Left ventricle myocardium superior (tissue), 1 donor: ENCODE measurements around the gene AK4. TPM values are rescaled to one million over a fixed set of nuclear protein-coding genes. Genes with fewer than 3 reads are reported as not detected.

Source experiments
- ATAC-seq: fragments of 200-7000 bp; cut with Tn5 transposase; one replicate; pipeline ENCODE4 v1.9.1; 2020; ENCODE audit warnings: mild to moderate bottlenecking, moderate library complexity
- DNase-seq: peaks from one replicate; pipeline ENCODE4 v3.0.0-alpha.2; 2020
- intact Hi-C: fragments of 100-400 bp; cut with micrococcal nuclease; formaldehyde crosslinking; loops from one replicate; pipeline ENCODE4 v1.11.0; 2022
- total RNA-seq: library from RNA; stranded (reverse); fragmentation: NEBNext Ultra II Directional; extraction: Animal tissue kit (Norgen Biotek cat#: 25700); gene quantifications from one replicate; pipeline ENCODE4 v1.2.1, GENCODE V29; 2021
- donor health status: DM: no; HTN: yes; CAD: no; lungs with severe emphysema.

Gene AK4
- total RNA-seq, 1 donor from 2014 or later = 163 TPM

DNA sequence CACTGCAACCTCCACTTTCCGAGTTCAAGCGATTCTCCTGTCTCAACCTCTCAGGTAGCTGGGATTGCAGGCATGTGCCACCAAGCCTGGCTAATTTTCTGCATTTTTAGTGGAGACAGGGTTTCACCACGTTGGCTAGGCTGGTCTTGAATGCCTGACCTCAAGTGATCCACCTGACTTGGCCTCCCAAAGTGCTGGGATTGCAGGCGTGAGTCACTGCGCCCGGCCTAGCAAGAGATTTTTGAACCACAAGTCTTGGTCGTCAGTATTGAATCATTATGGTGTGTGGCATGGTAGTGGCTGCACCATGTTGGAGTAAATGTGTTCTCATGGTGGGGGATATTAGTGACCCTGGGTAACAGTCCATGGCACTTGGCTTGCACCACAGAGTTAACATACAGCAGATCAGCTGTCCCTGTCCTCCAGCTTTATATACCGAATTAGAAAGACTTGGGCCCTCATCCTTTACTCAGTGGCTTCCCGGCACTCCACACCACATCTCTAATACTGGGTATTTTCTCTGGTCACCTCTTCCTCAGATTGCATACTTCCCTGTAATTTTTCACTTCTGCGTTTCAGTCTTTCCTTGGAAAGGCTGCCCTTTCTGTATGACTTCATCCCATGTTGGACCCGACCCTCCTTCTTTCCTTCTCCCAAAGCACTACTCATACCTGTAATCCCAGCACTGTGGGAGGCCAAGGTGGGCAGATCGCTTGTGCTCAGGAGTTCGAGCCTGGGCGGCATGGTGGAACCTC is 25.1 kb downstream of the AK4 start:
- peak; percentile 20 for DNase-seq
- intact Hi-C loops = no loop called here
- no peak for ATAC-seq

DNA sequence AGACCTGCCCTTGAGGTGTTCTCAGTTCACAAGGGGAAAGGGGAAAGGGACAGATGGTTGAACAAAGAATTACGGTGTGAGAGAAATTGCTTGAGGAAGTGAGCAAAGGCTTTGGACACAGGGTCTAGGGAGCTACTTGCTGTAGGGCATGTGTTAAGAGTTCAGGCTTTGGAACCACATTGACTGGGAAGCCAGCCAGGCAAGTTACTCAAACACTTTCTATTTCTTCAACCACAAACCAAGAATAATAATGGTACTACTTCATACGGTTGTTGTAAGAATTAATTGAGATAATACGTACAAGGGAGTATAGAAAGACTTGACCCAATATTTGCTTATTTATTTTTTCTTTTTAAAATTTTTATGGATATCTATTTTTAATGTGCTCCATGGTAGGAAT is 26.6 kb downstream of the AK4 start:
- peak; percentile 58 for ATAC-seq
- DNase-seq = peak; percentile 61
- intact Hi-C loops = no loop called here

DNA sequence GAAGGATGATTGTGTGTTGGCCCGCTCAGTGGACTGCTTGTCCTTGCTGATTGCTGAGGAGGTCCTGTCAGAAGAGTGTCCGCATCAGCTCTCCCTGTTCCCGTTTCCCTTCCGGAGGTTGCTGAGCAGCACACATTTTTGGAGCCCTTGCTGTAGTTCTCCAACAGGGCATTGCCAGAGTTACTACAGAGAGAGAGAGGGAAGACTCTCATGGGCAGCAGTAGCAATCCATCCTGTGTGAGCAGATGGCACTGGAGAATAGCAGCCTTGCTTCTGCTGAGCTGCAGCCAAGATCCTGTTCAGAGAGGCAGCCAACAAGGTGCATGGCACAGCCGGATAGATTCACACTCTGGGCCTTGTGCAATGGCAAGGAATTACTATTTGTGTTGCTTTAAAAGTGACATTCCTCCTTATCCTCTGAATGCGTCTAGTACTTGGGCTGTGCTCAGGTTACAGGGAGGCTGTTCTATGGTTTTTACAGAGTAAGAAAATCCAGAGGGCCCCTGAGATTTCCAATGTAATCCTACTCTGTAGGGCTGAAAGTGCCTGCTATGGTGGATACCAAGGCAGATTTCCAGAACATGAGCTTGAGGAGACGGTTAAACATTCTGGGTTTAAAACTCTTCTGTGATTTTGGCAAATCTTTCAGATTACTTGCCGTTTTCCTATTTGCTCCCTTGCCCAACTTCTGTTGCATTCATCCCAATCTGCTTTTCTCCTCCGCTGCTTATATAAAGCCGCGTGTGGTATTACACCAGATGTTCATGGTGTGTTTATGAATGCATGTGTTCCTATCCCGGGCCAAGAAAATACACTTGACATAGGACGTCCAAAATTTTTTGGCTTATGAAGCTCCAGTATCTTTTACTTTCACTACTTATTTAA is 27.4 kb downstream of the AK4 start:
- ATAC-seq = peak; percentile 88
- intact Hi-C loops = no loop called here
- peak; percentile 67 for DNase-seq

GRCh38 chr1:65176056-65176450 is 28.1 kb downstream of the AK4 start:
- intact Hi-C loops = no loop called here
- peak; percentile 16 for DNase-seq
- peak; percentile 78 for ATAC-seq

DNA sequence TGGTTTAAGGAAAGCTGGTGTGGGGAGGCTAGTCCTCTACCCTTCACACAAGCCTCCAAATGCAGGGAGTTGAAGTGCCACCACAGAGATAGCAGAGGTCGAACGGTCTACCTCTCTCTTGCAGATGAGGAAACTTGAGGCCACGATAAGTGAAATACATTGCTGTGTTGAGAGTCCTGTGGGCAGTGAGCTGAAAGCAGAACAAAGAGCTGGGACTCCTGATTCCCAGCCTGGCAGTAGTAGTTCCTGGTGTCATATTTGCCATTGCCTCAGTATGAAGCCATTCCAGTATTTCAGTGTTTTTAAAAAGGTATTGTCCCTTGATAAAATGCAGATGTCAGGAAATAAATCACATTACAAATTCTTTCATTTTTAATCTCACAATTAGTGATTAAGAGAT is 28.6 kb downstream of the AK4 start:
- intact Hi-C loops = no loop called here
- ATAC-seq = no peak

DNA sequence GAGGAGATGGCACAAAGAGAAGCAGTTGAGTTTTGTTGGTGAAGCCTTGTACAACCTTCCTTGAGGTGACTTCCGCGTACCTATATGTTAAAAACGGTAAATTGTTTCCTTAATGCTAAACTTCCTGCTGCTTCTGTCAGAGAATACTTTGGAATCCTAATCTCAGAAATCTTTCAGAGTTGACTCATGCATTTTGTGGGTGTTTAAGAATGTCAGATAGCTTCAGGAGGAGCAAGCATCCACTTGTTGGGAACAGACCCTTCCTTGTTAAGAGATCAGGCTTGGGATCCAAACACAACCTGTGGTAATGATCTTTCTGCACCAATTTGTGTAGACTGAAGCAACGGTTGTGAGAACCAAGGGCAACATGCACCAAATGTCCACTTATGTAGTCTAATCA is 29.5 kb downstream of the AK4 start:
- intact Hi-C loops = no loop called here
- DNase-seq = no peak
- no peak for ATAC-seq

More for the DNA sequence above, 28.6 kb downstream of the AK4 start:
- no peak for DNase-seq

- intact Hi-C loops = no loop called here
- peak; percentile 21 for DNase-seq
- no peak for ATAC-seq
These were observed 30.2 kb downstream of the AK4 start for GRCh38 chr1:65178235-65178634.

DNA sequence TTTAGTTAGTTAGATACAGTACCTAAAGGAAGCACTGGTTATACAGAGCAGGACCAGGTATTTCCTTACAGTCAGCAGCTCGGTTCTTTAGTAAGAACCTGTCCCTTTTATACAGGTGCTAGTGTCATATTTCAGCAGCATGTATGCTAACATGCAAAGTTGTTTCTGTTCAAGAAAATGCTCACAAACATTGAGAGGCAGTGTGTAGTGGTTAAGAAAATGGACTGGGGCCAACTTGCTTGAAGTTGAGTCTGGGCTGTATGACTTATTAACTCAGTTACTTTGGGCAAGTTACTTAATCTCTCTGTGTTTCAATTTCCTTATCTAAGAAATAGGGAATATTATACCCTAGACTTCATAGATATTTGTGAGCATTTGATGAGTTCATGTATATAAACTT is 31.1 kb downstream of the AK4 start:
- no peak for ATAC-seq
- intact Hi-C loops = no loop called here
- DNase-seq = no peak

GRCh38 chr1:65180977-65181376 is 33.0 kb downstream of the AK4 start:
- intact Hi-C loops = no loop called here
- no peak for DNase-seq
- no peak for ATAC-seq

DNA sequence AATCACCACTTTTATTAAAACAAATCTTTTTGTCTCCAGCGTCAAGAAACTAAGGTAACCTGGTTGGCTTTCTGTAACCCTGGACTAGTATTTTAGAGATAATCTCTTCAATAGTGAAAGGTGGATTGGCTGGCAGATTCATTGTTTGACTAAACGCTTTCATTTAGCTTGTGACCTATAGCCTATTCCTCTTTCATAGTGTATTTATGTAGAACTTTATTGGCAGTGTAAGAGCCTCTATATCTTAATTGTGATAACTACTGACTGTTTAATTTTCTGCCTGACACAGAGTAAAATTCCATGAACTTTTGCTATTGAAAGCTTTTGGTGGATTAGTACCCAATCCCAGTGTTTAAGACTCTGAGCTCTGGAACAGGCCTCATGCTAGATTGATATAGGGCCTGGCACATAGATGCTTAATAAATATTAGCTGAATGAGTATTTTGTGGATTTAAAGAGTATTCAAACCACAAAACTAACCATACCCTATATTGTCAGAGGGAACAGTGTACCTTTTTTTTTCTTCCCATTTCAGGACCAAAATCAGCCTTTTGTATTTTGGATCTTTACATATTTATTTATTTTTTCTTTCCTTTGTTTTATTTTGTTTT is 34.8 kb downstream of the AK4 start:
- ATAC-seq (no peak), DNase-seq (no peak)
- intact Hi-C loops = no loop called here

DNA sequence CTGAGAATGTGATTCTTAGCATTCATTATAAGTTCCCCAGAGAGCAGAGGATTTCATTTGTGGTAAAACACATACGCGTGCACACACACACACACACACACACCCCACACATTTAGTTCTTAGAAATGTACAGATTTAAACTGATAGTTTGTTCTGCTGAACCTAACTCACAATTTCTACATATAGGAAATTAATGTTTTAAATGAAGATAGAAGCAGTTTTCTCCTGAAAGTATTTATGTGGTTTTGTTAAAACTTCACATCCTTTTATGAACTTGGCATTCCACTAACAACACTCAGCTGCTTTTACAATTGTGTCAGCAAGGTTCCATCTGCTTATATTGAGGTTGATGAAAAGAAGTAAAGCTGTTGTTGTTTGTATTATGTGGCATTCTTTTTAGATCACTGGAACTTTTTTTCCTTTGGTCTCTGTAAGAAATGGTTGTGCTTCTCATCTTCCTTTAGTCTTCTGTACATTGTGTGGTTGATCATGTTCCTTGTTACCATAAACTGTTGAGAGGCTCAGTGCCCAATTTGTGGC is 41.6 kb downstream of the AK4 start:
- intact Hi-C loops = no loop called here
- DNase-seq (no peak), ATAC-seq (no peak)

- intact Hi-C loops = no loop called here
- DNase-seq (no peak), ATAC-seq (no peak)
These were observed 42.2 kb downstream of the AK4 start for GRCh38 chr1:65190229-65190628.

DNA sequence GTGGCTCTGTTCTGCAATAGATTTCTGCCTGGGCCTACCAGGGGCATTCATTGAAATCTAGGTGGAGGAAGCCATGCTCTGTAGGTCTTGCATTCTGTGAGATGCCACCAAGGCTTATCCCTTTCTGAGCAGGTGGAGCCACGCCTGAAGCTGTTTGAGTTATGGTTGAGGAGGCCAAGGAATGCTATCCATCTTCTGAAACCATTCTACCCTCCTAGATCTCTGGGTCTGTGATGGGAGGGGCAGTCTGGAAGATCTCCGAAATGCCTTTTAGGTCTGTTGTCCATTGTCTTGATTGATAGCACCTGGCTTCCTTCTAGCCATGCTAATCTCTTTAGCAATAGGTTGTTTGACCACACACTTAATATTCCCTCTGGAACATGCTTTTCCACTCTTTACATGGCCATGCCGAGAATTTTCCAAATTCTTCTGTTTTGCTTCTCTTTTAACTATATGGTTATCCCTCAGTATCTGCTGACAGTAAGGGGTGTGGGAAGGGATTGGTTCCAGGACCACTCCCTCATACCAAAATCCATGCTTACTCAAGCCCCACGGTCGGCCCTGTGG is 45.2 kb downstream of the AK4 start:
- ATAC-seq = no peak
- DNase-seq = no peak
- intact Hi-C loops = no loop called here

DNA sequence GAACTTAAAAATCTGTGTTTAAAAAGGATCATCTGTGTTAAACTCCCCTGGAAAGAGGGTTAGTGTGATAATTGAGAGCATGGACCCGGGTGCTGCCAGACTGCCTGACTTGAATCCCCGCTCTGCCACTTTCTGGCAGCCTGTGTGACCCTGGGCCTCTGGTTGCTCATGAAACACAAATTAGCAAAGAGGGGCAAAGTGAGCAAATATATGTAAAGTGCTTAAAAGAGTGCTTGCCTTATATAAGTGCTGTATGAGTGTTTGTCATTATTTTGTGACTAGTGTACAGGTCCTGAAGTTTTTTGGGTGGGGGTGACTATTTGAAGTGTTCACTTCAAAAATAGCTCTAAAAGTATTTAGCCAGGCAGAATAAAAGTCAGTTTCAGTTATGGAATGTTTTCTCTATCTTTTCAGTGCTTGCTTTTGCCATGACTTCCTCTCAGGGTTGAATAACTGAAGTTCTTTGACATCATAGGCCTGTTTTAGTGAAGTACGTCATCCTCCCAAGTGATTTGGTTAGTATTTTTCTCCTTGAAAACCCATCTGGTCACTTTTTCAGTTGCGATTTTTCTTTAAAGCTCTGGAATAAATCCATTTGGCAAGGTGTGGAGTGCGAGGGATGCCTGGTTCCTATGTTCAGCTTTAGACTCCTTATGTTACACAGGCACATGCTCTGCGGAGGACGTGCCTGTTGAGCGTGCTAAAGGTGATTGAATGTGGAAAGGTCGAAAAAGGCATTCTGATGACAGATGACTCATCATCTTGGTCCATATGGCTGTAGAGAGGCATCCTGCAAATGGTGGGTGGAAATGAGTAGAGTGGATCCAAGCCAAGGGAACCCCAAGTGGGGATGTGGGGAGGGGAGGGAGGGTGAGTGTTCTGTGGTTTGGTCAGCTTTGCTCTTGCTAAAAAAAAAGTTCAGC is 47.8 kb downstream of the AK4 start:
- ATAC-seq (peak; percentile 79), DNase-seq (no peak)
- intact Hi-C loops = no loop called here

DNA sequence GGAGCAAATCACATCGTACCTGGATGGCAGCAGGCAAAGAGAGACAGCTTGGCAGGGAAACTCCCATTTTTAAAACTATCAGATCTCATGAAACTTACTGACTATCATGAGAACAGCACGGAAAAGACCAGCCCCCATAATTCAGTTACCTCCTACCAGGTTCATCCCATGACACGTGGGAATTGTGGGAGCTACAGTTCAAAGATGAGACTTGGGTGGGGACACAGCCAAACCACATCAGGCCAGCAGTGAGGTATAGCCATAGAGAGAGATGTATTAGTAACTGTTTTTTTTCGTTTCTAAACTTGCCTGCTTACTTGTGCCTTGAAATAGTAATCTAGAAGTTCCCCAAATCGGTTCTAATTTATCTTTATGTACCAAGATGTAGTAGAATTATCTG is 48.9 kb downstream of the AK4 start:
- ATAC-seq (no peak), DNase-seq (no peak)
- intact Hi-C loops = no loop called here

DNA sequence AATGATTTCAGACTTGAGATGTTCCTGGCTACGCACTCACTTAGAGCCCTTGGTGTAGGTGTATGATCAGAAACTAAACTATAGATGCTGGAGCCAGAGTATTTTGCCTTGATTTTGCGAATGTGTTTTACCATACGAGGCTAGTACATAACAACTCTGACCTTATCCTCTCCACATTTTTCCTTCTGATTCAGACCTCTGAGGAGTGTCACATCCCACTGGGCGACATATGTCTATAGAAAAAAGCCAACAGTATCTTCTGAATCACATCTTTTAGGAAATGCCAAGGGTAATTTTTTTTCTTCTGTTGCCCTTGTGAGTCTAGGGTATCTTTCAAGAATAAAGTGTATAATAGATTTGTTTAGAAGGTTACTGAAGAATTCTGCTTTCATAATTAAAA is 49.6 kb downstream of the AK4 start:
- no peak for ATAC-seq
- intact Hi-C loops = no loop called here
- DNase-seq = no peak

GRCh38 chr1:65198096-65198495 is 50.1 kb downstream of the AK4 start:
- intact Hi-C loops = no loop called here
- ATAC-seq (peak; percentile 32), DNase-seq (no peak)

DNA sequence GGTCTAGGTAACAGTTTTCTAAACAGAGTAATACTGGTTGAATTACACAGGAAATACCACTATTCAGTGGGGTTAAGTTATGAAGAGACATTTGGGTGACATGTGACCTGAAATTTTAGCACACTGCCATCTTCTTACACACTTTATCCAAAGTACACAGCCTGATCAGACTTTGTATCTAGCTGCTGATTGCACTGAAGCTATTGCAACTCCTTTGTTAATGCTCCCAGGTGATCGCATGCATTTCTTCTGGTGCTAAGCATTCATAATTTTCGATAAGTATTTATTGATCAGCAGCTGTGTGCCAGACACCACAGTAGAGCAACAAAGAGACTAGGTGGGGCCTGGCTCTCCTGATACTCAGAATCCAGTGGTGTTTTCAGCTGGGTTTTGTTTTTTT is 52.4 kb downstream of the AK4 start:
- ATAC-seq = no peak
- no peak for DNase-seq
- intact Hi-C loops = no loop called here

- intact Hi-C loops = loop anchor here (5.0 kb wide), 1 partner anchor 145 kb away; no protein-coding TSS in a partner anchor
- DNase-seq = no peak
- ATAC-seq = no peak
These were observed 58.8 kb downstream of the AK4 start for GRCh38 chr1:65206836-65207235.
